ENCODE data around the gene RPTOR.

Gene RPTOR

DNA sequence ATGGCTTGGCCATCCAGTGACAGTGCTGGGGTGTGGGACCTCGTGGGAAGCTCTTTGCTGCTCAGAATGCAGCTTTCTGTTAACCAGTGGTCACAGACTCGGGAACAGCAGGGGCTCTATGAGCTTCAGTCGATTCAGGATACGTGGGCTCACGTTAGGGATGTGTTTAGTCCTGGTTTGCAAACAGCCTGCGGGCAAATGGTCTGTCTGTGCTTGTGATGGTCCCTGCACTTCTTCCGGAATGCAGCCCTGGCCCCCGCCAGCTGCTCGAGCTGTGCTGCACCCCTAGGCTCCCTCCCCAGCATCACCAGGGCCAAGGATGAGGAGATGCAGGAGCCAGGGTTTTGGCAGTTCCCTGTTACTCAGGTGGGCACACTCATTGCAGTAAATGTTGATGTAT, 274.2 kb downstream of the RPTOR start:
- no peak for DNase-seq (ENCODE audit: low spot score)

DNA sequence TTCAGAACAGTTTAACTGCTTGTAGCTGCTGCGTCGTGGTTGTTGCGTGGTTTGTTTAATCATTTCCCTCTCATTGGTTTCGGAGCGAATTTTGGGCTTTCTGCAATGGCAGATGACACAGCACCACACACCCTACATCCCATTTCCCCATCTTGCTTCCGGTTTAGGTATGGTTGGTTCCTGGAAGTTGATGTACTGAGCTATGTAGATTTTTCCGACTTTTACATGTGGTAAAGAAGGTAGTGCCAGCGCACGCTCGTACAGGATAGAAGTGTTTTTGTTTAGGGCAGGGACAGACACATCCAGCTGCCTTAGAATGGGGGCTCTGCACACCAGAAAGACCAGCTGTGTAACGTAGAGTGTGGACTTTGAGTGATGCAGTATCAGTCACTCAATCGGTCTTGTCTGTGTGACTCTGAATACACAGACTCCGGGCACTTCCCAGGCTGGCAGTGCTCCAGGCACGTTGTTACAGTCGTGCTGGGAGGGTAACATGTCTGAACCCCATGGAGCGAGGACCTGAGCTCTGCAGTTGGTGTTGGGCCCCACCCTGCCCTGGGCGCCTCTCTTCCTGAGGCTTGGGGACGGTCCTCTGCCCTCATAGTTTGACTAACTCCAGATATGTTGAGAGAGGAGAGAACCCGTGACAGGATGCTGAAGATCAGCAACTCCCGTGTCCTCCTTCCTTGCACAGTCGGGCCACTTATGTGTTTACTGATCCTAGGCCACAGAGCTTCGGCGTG, 275.0 kb downstream of the RPTOR start:
- no peak for DNase-seq (ENCODE audit: low spot score)

DNA sequence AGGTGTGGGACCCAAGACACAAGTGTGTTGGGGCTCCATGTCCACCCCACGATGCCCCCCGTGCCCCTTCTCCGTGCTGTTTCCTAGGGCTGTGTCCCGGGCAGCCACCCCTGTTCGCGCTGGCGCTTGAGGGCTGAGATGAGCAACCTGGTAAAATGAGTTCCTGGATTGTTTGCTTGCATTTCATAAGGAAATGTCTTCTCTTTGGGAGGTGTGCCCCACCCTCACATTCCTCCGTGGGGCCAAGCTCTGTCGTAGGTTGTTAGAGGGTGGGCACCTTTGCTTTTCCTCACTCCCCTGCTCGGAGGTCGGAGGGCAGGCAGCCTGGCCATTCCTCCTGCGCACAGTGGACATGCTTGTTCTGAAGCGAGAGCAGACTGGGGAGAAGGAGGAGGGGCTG, 275.7 kb downstream of the RPTOR start:
- DNase-seq (ENCODE audit: low spot score), result no peak

DNA sequence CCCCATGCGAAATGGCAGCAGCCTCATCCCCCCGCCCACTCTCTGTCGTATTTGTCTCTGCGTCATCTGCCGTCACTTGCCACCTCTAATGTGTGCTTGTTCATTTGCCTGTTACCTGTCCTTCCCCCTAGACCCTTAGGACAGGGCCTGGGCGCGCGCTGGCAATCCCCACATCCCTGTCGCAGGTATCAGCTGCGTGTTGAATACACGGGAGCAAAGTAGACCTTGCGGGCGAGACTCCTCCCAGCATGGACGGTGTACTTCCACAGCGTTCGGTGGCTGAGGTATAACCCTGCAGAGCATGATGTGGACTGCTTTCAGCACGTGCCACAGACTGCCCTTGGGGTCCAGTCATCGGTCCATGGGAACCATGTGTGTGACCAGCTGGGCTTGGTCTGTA, 276.9 kb downstream of the RPTOR start:
- no peak for DNase-seq (ENCODE audit: low spot score)

DNA sequence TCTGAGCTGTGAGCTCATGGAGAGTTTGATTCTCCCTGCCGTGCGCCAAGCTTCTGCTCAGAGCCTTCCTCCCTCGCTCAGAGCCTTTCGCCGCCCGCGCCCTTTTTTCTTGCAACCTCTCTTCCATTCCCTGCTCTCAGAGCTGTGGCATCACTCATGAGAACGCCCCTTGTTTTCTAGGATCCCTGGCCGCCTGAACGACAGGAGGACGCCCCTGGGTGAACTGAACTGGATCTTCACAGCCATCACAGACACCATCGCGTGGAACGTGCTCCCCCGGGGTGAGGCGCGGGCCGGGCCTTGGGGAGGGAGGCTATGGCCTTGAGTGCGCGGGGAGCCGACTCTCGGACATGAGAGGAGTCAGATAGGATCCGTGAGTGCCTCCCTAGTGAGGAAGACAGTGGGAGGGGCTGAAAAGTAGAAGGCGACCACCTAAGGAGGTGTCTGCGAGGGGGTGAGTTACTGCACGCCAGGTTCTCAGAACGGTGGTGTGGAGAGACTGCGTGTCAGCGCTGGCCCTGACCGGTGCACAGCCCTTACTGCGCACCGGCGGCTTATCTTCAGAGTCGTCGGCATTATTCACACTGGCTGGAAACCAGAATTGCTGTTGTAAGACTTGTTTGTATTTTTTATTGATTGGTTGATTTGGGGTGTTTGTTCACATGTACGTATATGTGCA, 277.5 kb downstream of the RPTOR start:
- DNase-seq (ENCODE audit: low spot score), result no peak

DNA sequence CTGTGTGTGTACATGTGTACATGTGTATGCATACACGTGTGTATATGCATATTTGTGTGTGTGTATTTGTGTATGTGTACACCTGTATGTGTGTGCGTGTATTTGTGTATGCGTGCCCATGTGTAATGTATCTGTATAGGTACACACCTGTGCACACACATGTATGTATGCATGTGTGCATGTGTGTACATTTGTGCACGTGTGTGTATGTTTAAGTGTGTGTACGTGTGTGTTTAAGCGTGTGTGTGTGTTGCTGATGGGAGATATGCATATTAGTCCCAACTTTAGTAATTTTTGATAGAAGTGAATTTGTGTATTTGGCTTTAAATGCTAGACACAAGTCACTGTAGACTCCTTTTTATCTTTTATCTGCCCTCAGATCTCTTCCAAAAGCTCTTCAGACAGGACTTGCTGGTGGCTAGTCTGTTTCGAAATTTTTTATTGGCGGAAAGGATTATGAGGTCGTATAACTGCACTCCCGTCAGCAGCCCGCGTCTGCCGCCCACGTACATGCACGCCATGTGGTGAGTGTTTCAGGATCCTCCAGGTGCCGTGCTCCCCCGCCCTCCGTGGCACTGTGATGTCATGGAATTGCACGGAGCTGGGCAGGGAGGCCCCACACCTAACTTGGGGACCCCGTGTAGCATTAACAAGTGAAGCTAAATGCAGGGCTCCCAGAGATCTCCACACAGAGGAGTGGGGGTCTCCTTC, 278.2 kb downstream of the RPTOR start:
- no peak for DNase-seq (ENCODE audit: low spot score)

DNA sequence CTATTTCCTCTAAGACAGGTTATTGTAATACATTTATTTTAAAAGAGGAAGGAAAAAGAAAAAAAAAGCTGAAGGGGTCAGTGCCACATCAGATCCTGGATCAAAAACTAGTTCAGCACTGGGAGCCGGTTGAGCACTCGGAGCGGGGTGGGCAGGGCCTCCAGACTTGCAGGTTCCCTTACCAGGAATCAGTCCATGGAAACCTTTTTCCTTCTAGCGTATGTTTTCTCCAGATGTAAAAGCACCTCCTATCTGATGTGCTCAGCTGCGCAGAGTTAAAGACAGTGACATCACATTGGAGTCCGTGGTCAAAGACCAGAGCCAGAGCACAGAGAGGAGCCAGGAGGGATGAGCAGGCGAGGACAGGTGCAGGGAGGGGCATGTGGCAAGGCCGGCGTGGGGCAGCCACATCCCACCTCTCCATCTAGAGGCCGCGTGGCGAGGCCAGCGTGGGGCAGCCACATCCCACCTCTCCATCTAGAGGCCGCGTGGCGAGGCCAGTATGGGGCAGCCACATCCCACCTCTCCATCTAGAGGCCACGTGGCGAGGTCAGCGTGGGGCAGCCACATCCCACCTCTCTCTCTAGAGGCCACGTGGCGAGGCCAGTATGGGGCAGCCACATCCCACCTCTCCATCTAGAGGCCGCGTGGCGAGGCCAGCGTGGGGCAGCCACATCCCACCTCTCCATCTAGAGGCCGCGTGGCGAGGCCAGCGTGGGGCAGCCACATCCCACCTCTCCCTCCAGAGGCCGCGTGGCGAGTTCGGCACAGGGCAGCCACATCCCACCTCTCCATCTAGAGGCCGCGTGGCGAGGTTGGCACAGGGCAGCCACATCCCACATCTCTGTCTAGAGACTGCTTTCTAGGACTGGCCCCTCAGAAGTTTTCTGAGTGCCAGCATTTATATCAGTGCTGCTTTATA, 280.2 kb downstream of the RPTOR start:
- DNase-seq (ENCODE audit: low spot score), result no peak

DNA sequence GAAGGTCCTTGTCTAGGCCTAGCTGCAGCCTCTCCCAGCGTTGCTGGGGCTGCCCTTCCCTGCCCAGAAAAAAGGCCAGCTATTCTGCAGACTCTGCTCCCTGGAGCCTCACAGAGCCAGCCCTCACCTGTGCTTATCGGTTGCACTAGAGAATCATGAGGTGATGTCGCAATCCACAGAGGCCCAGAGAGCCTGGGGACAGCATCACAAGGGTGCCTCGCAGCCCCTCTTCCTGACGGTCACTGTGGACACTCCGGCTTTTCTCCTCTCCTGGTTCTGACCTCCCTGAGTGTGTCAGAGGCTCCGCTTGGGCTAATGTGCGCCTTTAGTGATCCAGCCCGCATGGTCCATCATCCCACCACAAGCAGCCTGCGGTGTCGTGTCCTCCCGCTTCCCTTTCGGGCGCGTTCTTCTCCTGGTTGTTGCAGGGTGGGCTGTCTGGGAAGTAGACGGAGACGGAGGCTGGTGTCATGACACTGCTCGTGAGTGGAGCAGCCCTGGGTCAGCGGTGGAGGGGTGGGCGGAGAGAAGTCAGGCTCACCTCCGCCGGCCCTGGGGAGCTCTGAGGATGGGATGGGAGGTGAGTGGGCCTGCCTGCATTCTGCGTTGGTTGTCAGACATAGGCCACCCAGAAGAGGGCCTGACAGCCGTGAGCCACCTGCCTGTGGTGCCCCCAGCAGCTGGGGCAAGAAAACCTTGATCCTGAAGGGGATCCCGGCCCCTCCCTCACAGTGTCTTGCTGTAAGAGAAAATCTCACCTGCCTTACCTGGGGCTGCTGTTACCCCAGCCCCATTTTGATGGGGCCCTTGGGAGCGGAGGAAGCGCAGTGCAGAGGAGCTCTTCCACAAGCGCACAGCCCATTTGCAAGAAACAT, 281.1 kb downstream of the RPTOR start:
- no peak for DNase-seq (ENCODE audit: low spot score)

DNA sequence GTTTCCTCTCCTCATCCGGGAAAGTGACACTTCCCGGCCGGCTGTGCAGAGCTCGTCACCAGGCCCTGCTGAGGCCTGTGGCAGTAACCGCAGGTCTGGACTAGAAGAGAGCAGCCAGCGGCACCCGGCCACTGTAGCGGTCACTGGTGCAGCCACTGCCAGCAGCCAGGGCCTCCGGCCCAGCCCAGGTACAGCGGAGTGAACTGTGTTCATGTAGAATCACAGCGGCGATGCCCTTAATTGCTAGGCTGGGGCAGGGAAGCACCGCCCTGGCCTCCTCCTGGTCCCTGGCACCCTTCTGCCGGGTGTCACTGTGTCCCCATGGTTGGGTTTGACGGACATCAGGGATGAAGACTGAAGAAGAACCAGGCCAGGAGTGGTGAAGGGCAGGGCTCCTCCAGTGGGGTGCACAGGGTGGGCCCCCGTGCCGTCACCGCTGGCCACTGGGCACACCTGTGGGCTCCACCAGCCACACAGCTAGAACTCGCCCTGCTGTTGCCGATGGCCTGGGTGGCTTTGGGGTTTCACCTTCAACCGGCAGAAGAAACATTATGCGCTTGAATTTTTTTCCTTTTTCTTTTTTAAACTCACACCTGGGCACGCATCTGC, 281.8 kb downstream of the RPTOR start:
- DNase-seq (ENCODE audit: low spot score), result no peak

DNA sequence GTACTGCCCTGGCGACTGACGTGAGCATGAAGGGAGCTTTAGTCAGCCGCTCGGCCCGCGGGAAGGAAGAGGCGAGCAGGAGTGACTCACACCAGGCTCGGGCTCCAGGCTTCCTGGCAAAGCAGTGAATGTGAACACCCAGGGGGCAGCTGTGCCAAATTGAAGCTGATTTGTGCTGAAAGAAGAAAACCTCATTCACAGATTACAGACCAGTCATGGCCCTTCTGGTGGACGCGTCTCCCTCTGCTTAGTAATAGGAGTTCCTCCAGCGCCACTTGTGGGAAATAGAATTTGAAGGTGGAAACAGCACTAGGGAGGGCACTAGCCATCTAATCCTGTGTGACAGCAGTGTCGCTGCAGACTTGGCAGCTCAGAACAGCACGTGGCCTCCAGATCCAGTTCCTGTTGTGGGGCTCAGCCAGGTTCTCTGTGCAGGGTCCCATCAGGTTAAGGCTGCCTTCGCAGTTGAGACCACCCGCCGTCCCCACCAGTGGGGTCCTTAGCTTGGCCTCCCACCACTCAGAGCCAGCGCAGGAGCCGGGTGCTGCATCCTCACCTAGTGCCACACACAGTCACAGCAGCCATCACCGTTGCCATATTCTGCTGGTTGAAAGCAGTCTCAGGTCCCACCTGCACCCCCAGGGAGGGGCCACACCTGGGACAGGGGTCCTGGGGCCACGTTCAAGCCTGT, 282.5 kb downstream of the RPTOR start:
- DNase-seq (ENCODE audit: low spot score), result peak; percentile 96

DNA sequence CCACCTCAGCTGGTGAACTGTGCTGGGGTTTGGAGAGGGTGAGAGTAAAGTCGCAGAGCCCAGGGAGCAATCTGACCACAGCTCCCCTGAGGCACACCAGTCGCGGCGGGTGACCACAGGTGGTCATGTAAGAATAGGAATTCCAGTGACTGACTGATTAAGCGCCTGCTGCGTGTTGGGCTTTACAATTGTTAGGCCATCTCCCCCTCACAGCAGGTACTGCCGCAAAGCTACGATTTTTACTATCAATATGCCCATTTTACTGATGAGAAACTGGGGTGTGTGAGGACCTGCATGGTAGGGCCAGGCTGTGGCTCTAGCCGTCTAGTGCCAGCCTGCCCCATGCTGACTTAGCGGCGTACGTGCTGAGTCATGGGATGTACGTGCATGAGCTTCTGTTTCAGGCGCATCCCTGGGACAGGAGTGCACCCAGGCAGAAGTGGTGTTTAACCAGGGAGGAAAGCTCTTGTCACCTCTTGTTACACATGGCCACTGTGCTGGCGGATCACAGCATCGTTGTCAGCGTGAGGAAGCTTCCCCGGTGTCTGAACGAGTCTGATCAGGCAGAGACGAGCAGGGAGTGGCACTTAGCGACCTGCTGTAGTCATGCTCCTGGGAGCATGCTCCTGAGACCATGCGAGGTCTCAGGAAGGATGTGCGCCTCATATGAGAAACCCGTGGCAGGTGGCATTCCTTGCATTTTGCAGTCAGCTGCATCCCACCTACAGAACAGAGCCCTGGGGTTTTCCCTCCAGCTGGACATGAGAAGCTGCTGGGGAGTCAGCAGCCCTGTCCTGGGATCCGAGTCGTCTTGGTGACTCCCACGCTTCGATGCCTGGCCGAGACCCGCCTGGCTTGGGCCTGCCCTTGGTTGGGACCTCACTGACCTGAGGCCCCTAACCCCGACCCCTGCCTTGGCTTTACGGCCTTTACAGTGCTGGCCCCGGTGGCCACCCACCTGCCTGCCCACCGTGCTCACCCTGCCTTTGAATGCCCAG, 283.3 kb downstream of the RPTOR start:
- DNase-seq (ENCODE audit: low spot score), result no peak

DNA sequence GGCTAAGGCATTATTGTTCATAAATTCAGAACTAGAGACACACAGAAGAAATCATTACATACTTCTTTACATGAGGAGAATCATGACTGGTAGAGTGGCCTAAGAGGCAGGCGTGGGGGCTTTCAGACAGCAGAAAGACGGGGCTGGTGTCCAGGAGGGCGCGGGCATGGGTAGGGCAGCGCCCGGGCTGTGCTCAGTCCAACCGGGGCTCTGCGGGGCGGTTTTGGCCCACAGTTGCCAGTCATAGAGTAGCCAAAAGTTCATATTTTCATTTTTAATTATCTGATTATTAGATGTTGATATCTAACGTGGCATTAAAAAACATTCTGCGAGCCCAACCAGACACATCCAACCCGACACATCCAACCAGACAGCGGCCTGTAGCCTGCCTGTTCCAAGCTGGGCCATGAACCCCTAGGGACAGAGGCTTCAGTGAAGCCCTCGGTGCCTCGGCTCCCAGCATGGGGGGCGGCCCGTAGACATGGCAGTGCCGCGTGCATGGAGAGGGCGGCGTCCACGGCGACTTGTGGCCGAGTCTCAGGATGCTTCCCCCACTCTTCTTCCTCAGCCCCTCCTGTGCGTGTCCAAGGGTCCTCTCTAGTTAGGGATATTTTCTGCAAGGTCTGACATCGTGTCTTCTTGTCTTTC, 284.7 kb downstream of the RPTOR start:
- no peak for DNase-seq (ENCODE audit: low spot score)

DNA sequence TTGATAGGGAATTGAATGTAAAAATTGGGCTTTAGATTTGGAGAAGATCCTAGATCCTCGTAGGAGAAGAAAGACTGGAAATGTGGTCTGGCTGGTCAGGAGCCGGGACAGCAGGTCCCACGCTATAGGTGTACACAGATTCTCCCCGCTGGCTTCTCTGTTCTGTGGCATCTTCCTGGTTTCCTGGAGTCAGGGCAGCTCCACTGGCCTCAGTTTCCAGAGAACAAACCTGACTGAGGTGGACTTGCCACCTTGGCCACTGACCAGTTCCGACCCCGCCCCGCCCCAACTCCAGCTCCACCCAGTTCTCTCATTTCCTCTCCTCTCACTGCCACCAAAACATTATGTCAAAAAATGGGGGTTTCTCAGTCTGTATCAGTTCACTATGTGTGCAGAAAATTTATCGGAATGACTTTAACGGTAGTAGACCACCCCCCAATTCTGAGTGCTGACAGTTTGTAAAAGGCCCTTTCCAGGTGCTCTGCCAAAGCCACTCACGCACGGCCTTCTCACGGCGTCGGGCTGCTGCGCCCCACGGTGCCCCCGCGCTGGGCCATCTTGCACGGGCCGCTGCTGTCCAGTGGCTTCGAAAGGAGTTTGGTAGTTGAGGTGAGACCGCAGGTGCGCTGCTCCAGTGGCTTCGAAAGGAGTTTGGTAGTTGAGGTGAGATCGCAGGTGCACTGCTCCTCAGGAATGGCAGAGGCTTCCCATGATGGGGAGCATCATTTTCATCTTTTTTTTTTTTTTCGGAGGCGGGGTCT, 285.6 kb downstream of the RPTOR start:
- DNase-seq (ENCODE audit: low spot score), result no peak

DNA sequence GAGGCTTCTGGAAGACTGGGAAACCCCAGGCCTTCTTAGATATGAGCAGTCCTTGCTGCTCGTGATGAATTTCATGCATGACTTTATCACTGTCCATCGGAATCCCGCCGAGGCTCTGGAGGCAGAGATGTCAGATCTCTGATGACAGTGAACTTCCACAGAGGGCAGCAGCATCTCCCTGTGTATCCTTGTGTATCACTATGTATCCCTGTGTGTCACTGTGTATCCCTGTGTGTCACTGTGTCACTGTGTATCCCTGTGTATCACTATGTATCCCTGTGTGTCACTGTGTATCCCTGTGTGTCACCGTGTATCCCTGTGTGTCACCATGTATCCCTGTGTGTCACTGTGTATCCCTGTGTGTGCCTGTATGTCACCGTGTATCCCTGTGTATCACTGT, 286.9 kb downstream of the RPTOR start:
- no peak for DNase-seq (ENCODE audit: low spot score)

DNA sequence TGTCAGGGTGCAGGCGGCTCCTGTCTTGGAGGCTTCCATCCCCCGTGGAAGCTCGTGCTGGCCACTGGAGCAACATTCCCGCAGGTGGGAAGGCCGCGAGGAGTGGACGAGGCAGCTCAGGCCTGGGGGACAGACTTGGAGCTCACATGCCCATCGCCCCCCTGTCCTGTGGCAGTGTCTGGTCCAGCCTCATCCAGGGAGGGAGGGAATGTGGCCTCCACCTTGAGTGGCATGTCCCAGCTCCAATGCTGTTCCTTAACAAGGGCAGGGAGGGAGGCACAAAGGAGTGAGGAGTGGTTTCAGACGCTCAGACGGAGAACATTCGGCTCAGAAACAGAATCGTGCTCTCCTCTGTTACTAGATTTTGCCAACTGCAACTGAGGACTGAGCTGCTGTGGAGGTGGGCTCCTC, 287.6 kb downstream of the RPTOR start:
- DNase-seq (ENCODE audit: low spot score), result peak; percentile 65

DNA sequence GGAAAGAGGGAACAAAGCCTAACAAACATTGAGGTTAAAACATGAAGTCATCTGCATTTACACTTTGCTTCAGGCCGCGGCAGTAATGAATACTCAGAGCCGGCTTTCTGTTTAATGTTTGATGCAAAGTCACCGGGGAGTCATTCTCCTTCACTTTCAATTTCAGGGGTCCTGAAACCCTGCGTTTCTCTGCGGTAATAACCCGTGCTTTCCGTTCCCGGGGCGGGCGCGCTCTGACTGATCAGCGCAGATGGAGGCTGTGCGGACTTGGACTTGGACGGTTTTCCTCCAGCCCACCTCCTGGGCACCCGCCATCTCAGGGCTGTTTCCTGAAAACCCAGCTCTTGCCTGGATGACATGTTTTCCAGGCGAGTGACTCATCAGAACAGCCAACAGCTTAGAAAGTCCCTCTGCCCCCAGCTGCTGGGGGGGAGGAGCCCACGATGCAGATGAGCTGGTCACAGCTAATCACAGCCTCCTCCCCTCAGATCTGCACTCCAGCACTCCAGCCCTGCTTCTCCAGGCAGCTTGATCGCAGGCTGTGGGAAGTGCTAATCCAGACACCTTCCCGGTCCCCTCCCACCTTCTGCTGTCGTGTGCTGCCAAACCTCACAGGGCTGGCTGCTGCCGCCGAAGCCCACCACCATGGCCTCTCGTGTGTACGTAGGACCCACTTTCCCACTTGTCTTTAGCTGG, 288.4 kb downstream of the RPTOR start:
- peak; percentile 96 for DNase-seq (ENCODE audit: low spot score)
